Stimulated activated CD4-positive, alpha-beta T cell treated with anti-CD3 and anti-CD28 coated beads, Interleukin-15, amount 100 ng/mL, for 48 hours (primary cell): ENCODE results near the gene EID3.
"Not testable (repeated sequence)": the region's sequence is repeated elsewhere in the genome, so short reads cannot be mapped to it uniquely, and the experiment has no call there.

ENCODE experiments used
- DNase-seq, 2 donors: peaks; one replicate each; pipeline ENCODE4 v3.0.0-alpha.2; 2020; ENCODE audit warnings: low read depth in 2 of 2

Gene EID3

DNA sequence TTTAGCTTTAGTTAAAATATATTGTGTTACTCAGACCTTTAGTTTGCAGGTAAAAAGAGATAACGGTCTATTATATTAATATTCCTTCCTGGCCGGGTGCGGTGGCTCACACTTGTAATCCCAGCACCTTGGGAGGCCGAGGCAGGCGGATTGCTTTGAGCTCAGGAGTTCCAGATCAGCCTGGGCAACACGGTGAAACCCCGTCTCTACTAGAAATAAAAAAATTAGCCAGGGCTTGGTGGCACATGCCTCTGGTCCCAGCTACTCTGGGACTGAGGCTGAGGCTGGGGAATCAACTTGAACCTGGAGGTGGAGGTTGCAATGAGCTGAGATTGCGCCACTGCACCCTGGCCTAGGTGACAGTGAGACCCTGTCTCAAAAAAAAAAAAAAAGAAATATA lies 13.2 kb upstream of the EID3 start:
- no peak for DNase-seq

DNA sequence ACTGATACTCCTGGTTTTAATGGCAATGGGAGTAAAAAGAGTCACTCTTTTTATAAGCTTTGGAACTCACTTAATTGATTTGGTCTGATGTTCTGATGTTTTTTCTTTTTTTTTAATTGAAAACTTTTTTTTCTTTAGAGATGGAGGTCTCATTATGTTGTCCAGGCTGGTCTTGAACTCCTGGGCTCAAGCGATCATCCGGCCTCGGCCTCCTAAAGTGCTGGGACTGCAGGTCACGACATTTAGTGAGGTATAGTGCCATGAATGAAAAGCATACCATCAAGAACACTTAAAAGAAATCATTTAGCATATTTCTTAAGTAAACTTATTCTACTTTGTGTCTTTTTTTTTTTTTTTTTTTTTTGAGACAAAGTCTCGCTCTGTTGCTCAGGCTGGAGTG lies 12.7 kb upstream of the EID3 start:
- DNase-seq: no peak

DNA sequence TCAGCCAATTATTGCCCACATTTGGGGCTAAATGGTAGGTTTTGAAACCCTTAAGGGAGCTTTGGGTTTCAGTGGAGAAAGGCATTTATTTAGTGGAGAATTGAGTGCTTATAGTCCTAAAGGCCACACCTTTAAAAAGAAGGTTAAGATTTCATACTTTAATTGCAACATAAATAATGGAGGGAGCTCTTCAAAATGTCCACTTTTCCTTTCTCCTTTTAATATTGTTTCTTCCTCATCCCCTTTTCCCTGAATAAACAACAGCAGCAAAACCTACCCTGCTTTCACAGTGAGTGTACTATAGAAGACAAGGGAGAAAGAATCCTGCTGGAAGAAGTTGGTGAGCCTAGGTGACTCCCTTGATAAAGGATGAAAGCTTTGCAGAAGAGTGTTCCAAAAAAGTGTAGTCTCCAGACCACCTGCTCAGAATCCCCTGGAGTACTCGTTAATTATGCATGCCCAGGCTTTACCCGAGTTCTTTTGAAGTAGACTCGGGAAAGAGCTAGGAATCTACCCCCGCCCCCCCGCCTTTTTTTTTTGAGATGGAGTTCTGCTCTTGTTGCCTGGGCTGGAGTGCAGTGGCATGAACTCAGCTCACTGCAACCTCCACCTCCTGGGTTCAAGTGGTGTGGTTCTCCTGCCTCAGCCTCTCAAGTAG lies 11.5 kb upstream of the EID3 start:
- no peak for DNase-seq

DNA sequence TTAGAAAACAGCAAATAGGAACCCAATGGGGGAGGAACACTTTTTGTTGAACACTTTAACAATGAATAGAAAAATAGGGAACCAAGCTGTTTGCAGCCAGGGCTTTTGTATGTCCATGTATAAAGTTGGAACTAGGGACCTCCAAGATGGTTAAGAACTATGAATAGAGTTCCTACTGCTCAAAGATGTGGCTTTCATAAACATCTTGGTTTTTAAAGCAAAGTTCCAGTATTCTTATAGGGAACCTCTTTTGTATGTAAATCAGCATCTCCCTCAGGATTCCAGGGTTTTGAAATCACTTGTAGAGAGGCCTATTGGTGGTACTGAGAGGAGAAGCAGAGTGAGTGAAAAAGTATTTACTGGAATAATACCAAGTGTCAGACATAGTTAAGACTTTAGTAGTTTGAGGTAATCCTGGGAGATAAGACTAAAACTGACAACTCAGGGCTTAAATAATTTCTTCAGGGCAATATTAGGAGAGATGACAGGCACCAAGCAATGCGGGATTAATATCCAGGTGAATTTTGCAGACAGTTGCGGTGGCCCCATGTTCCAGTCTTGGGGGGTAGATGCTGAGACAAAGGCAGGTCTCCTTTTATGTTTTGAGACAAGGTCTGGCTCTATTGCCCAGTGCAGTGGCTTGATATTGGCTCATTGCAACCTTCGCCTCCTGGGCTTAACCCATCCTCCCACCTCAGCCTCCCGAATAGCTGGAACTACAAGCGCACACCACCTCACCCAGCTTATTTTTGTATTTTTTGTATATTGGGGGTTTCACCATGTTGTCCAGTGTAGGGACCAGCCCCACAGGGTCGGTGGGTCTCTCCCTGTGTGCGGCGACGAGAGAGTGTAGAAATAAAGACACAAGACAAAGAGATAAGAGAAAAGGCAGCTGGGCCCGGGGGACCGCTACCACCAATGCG lies 10.4 kb upstream of the EID3 start:
- DNase-seq: no peak

DNA sequence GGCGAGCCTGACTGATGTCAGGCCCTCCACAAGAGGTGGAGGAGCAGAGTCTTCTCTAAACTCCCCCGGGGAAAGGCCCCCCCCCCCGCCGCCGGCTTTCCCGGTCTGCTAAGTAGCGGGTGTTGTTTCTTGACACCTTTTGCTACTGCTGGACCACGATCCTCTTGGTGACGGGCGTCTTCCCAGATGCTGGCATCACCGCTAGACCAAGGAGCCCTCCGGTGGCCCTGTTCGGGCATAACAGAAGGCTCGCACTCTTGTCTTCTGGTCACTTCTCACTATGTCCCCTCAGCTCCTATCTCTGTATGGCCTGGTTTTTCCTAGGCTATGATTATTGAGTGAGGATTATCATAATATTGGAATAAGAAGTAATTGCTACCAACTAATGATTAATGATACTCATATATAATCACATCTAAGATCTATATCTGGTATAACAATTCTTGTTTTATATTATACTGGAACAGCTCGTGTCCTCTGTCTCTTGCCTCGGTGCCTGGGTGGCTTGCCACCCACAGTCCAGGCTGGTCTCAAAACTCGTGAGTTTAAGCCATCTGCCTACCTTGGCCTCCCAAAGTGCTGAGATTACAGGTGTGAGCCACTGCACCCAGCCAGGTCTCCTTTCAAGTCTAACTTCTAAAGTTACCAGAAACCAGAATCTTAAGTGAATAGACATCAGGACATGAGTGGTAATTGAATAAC lies 9.2 kb upstream of the EID3 start:
- DNase-seq: not testable (repeated sequence)

DNA sequence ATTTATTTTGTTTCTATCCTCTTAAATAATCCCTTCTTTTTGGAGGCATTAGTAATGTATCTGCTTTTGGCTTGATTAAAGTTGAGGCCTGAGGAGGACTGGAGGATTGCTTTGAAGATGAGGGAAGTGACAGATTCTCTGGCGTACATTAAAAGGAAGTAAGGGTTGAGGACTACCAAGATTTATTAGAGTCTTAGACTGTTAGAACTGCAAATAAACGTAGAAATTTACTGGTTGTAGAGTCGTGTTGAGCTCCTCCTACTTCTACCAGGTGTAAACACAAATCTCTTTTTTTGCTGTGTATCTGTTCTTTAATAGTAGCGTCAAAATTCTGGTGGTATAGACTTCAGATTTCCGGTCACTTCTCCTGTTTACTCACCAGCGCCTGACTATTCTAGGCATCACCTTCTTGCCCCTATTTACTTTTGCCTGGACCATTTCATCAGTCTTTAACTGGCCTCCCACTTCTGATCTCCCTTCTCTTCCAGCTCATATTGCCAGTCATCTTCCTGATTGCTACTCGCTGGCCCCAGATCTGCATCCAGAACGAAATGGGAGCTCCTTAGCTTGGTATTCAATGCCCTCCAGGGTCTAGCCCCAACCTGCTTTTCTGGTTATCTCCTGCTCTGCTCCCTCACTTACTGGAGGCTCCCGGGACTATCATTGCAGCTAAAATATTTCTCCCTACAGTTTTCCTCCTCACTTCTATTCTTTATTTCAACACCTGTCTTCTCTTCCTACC lies 8.4 kb upstream of the EID3 start:
- DNase-seq: no peak

DNA sequence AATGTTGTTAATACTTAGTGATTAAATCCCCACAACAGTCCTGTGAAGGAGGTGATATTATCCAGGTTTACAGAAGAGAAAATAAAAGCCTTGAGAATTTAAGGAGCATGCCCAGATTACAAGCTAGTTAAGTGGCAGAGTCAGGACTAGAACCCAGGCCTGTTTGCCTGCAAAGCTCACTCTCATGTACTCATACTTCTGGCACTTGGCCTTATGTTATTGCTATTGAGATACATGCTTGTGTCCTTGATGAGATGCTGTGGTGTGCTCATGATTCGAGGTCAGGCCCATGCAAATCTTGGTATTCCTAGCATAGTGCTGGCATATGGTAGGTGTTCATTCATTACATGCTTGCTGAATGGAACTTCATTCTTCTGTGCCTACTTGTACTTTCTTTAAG lies 7.6 kb upstream of the EID3 start:
- no peak for DNase-seq

DNA sequence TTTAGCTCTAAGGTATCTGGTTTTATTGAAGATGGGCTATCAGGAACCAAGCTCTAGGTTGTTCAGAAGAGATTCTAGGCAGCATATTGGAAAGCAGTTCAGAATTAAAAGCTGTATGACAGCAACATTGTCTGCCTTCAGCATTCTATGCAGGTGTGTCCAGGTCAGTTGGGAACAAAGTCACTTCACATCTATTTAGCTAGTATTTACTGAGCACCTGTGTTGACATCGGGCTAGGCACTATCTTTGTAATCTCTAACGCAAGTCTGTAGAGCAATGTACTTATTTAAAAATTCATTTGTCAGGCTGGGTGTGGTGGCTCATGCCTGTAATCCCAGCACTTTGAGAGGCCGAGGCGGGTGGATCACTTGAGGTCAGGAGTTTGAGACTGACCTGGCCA lies 6.8 kb upstream of the EID3 start:
- no peak for DNase-seq

DNA sequence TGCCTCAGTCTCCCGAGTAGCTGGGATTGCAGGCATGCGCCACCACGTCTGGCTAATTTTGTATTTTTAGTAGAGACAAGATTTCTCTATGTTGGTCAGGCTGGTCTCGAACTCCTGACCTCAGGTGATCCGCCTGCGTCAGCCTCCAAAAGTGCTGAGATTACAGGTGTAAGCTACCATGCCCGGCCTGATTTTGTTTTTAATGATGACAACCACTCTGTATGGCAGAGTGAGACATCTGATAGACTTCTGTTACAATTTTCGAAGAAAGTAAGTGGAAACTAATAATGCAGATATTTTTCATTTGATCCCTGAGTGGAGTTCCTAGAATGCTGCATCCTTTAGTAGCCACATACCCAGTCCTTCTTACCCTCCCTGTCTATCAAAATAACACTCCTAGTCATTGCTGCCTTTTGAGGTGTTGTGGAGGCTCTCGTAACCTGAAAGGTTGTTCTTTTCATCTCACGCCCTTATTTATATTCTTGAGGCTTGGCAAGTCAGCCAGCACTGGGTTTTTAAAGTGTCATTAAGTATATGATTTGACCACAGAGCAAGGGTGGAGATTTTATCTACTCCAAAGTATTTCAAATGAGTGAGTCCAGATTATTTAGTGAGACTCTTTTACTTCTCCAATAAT lies 5.9 kb upstream of the EID3 start:
- DNase-seq: no peak

DNA sequence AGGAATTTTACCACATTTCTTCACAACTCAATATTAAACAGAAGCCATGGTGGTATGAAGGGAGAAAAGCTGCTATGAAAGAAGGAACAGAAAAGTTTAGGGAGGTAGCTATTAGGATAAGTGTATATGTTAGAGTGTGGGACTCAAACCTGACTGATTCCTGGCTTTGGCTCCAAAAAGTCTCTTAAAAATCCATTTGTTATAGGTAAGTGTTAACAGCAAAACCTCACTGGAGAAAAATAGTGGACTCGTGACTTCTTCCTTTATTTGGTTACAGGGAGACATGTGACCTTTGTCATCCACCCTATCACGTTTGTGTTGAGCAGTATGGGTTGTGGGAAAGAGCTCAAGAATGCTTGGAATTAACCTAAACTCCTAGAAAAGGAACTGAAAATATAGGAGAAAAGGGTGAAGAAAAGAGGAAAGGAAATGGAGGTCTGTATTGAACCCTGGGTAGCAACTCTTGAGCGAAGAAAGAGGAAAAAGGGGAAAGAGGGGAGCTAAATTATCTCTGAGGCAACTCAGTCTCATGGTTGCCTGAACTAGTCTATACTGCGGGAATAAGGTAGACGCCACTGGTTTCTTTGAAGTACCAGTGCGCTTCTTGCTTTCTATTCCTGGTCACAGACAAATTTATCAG lies 3.6 kb upstream of the EID3 start:
- DNase-seq: no peak

DNA sequence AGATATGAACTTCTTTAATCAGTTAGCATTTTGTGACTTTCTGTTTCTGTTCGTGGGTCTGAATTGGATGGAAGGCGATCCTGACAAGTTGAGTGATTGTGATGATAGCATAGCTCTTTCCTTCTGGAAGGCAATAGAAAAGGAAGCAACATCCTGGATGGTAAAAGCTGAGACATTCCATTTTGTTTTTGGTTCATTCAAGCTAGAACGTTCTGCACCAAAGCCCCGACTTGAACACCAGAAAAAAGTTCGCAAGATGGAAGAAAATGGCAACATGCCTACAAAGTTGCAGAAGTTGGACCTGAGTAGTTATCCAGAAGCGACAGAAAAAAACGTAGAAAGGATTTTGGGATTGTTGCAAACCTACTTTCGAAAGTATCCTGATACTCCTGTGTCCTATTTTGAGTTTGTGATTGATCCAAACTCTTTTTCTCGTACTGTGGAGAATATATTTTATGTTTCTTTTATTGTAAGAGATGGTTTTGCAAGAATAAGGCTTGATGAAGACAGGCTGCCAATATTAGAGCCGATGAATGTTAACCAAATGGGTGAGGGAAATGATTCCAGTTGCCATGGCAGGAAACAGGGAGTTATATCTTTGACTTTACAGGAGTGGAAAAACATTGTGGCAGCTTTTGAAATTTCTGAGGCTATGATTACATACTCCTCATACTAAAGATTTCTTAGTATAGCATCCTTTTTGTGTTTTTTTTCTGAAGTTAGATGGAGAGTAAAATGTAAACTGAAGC lies 896 bp downstream of the EID3 start:
- no peak for DNase-seq

DNA sequence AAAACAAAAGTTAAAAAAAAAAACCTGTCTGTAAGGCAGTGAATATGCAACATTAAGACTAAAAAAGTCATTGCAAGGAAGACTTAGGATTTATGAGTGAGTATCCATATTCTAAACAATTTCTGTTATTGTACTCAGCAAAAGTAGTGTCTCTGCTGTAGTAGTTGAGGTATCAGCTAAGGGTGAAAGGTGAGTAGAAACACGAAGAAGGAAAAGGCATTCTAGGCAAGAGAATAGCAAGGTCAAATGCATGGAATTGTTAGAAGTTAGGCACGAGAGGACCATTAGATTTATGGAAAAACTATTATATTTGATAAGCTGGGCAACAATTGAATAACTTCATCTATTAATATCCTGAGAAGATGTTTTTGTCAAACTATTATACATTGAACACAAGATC lies 1.8 kb downstream of the EID3 start:
- no peak for DNase-seq

DNA sequence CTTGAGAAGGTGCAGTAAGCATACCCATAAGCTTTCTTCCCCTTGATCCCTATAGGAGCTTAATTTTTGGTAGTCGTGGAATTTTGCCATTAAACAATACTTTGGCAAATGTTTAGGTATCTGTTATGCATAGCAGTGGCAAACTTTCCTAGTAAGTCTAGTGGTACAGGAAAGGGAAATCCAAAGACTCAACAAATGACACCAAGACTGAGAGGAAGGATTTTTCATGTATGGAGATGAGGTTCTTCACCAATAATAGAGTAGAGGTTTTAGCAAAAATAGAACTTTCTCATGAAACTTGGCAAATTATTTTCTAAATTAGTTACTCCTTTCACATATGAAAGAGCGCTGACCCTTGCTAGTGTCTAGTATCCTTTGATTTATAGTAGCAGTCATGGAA lies 2.8 kb downstream of the EID3 start:
- DNase-seq: no peak

DNA sequence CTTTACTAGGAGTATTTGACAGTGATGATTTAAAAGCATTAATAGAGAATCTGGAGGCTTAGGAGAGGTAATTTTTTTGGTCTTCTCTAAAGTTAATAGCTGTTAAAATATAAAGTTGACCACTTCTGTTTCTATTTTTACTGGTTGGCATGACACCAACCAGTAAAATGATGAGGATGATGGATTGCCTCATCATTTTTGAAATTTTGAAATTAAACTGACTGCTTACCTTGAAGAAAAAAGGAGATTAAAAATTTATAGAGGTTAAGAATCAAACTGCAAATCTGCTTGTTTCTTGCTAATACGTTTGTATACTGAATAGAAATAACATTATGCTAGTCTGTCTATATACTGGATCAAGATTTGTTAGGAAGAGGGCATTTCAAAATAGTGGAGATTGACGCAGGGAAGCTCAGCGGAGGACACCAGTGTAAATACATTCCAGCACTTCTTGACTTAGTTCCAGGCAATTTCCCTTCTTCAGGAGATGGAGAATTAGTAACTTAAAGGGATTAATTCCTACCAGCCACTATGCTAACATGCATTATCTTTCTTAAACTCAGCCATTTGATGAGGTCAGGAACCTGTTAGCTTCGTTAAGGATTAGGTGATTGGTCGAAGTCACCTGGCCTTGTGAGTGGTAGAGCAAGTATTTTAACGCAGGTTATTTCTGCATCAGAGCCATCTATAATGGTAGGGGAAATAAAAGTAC lies 3.6 kb downstream of the EID3 start:
- no peak for DNase-seq

DNA sequence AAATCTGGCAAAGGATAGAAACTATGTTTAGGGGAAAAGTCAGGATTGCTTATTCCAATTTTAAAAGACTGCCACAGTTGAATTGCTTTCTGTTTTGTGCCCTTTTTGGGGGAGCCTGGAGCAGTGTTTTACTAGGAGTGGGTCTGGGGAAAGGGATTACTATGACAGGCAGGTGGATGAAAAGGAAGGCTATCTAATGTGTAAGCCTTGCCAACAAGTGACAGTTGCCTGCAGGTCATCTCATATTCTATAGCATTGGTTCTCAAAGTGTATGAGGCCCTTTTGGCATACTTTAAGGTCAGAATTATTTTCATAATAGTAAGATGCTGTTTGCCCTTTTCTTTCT lies 4.1 kb downstream of the EID3 start:
- DNase-seq: no peak

DNA sequence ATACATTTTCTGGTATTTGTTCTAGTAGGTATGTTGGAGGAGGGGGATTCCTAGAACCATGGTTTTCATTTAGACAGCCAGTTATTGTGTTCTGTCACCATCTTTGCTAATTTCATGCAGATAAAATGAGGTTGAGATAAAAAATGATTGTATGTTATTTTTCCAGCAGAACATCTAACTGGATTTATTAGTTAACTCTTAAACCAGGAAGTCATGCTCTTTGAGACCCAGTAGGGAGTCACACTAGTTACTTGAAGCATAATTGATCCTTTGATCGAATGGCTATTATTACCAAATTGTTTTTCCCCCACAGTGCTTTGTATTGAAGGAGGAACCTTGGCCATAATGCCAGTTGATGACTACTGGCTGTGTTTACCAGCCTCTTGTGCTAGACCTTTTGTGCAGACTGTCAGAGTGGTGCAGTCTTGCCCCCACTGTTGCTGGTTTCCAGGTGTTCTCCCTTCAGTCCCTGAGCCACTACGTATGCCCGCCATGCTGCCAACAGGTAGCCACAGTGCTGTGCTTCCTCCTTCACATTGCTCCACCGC lies 6.0 kb downstream of the EID3 start:
- no peak for DNase-seq

DNA sequence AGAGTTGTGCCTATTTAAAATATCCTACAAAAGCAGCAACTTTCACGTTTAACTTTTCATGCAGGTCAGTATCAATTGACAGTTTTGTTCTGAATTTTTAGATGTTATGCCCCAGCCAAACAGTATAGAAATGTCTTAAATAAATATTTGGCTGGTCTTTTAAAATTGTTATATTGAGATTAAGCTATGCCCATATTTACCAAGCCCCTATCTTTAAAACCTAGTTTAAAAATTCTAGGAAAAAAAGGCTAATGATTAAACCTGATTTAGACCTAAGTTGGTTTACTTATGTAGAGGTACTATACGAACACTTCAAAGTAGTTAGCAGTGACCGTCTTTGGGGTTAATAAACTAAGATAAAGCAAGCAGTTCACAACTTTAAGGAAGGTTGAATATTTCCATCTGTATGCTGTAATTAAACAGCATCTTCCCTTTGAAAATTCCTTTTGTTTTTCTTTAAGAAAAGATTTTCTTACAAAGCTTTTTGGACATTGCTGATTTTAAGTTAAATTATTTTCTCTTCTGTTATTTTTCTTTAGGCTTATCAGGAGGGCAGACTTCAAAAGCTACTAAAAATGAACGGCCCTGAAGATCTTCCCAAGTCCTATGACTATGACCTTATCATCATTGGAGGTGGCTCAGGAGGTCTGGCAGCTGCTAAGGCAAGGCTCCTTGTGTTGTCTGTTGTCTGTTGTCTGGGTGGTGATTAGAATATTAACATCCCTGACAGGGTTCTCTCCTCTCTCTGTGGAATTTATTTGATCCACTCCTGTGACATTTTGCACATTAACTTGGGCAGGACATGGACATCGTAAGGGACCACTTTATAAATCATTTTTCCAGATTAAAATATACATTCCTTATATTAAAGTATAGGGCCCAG lies 7.5 kb downstream of the EID3 start:
- DNase-seq: no peak

DNA sequence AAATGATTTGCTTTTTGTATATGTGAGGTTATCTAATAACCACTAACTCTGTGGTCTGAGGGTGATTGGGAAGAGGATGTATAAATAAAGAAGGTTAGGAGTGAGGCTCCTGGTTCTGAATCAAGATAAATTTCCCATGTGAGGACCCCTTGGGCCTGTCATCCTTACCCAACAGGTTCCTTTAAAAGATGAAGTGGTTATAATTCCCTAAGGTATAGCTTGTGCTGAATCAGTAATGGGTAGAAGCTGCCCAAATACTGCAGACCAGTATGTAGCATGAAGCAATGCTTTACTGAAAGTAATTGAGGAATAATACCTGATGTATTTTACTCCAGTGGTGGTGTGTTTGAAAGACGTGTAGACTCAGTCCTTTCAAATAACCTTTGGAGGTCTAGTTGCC lies 8.7 kb downstream of the EID3 start:
- DNase-seq: no peak

DNA sequence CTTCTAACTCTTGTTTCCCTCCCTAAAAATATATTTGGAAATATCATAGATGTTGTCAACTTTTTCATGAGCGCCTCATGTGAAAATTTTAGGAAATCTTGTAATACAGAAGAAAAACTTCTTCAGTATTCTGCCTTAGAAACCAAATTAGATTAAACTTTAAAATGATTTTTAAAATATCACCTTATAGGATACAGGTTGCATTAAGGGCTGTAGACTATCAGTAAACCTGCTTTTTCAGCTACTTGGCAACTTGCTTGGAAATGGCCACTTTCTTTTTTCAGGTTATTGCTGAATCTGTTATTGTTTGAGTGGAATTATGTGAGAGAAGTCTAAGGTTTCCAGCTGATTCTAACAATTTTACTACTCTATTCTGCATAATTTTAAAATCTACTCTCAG lies 9.1 kb downstream of the EID3 start:
- DNase-seq: no peak
